CD4-positive, alpha-beta memory T cell (primary cell): Measurements from ENCODE around the gene DIP2C. TPM values are rescaled to one million over a fixed set of nuclear protein-coding genes. Genes with fewer than 3 reads are reported as not detected.
"Not testable (repeated sequence)": the region's sequence is repeated elsewhere in the genome, so short reads cannot be mapped to it uniquely, and the experiment has no call there.

Source experiments
- CTCF ChIA-PET: fragments of 350-600 bp; sonication (Branson Sonifier 250); formaldehyde crosslinking; loops from one replicate; lab custom pipeline; 2021; ENCODE audit warnings: inconsistent platforms; ENCODE audit not compliant: partially characterized antibody; lab: Charles Lee
- POLR2A ChIA-PET: fragments of 350-600 bp; sonication (Branson Sonifier 250); formaldehyde crosslinking; loops from one replicate; lab custom pipeline; 2021; ENCODE audit not compliant: partially characterized antibody; lab: Charles Lee
- DNase-seq, 5 donors: peaks; one replicate each; pipeline versions ENCODE4 v3.0.0 to v3.0.0-alpha.2; 2020 to 2022; ENCODE audit warnings: mixed read lengths in 1 of 5
- H3K27ac ChIP-seq: one replicate; pipeline ENCODE4 v1.7.0; 2013; ENCODE audit warnings: low read depth, low read length
- H3K27me3 ChIP-seq: 2 replicates; pipeline ENCODE4 v1.7.0; 2013; ENCODE audit warnings: mild to moderate bottlenecking, low read length, moderate library complexity; ENCODE audit not compliant: insufficient read depth
- H3K36me3 ChIP-seq: 2 replicates; pipeline ENCODE4 v1.7.0; 2013; ENCODE audit warnings: mild to moderate bottlenecking, low read length, moderate library complexity; ENCODE audit not compliant: insufficient read depth
- H3K4me1 ChIP-seq: 2 replicates; pipeline ENCODE4 v1.7.0; 2013; ENCODE audit warnings: mild to moderate bottlenecking, low read length, moderate library complexity; ENCODE audit not compliant: insufficient read depth
- H3K4me3 ChIP-seq, 2 donors: one replicate each; pipeline ENCODE4 v1.7.0; 2013; ENCODE audit warnings: low read length in 2 of 2, mild to moderate bottlenecking in 1 of 2
- H3K9me3 ChIP-seq, 2 donors: one replicate each; pipeline ENCODE4 v1.7.0; 2013; ENCODE audit warnings: low read length in 2 of 2, control low read depth in 1 of 2; ENCODE audit not compliant: control insufficient read depth in 1 of 2
- H3K27ac Mint-ChIP-seq, 7 donors: one replicate each; pipeline ENCODE4 v1.8.0; 2020 to 2021; ENCODE audit warnings: mixed read lengths in 7 of 7, mild to moderate bottlenecking in 6 of 7, inconsistent platforms in 3 of 7, moderate library complexity in 3 of 7
- H3K27me3 Mint-ChIP-seq, 2 donors: one replicate each; pipeline ENCODE4 v1.8.0; 2020 to 2021; ENCODE audit warnings: mixed read lengths in 2 of 2
- H3K36me3 Mint-ChIP-seq, 2 donors: one replicate each; pipeline ENCODE4 v1.8.0; 2020 to 2021; ENCODE audit warnings: mixed read lengths in 2 of 2, inconsistent platforms in 1 of 2, mild to moderate bottlenecking in 1 of 2
- H3K4me1 Mint-ChIP-seq, 4 donors: one replicate each; pipeline ENCODE4 v1.8.0; 2020 to 2021; ENCODE audit warnings: mixed read lengths in 4 of 4, mild to moderate bottlenecking in 1 of 4
- H3K4me3 Mint-ChIP-seq, 8 donors: one replicate each; pipeline ENCODE4 v1.8.0; 2020 to 2021; ENCODE audit warnings: mixed read lengths in 8 of 8, mild to moderate bottlenecking in 7 of 8, moderate library complexity in 6 of 8, inconsistent platforms in 3 of 8
- H3K9me3 Mint-ChIP-seq, 8 donors: one replicate each; pipeline ENCODE4 v1.8.0; 2020 to 2021; ENCODE audit warnings: mixed read lengths in 8 of 8, mild to moderate bottlenecking in 5 of 8, inconsistent platforms in 3 of 8, moderate library complexity in 1 of 8
- intact Hi-C: fragments of 100-400 bp; cut with micrococcal nuclease; formaldehyde crosslinking; loops from one replicate; pipeline ENCODE4 v1.15.1; 2023
- polyA plus RNA-seq, 2 donors: library from polyadenylated mRNA; unstranded; fragments of 300-500 nt; fragmentation: Illumina TruSeq; gene quantifications; one replicate each; pipeline ENCODE4 v1.2.3, GENCODE V29; 2021
- total RNA-seq, 2 experiments: library from RNA; stranded (reverse); gene quantifications; one replicate each; pipeline ENCODE4 v1.2.3, GENCODE V29; 2021

The DIP2C gene
- total and polyA plus RNA-seq, 4 experiments from 2014 or later = 1.1 to 6.0 (median 3.9) TPM

- intact Hi-C loops = no loop called here
- H3K9me3 Mint-ChIP-seq = no peaks in the 10 kb centered on the region
- POLR2A ChIA-PET = no interaction called here
- Histone ChIP-seq H3K36me3 (no peaks in the 10 kb centered on the region), H3K27me3 (no peaks in the 10 kb centered on the region), H3K9me3 (no peaks in the 10 kb centered on the region), H3K4me1 (no peaks in the 10 kb centered on the region), H3K4me3 (no peak overlapping the region), H3K27ac (no peak overlapping the region)
- H3K36me3 Mint-ChIP-seq = no peaks in the 10 kb centered on the region
- H3K27ac Mint-ChIP-seq = no peak overlapping the region
- peaks cover 0 to 3% of the 10 kb centered on the region in 2 donors for H3K27me3 Mint-ChIP-seq
- no peak for DNase-seq
- peaks cover 0 to 4% (median 1%) of the 10 kb centered on the region in 4 donors for H3K4me1 Mint-ChIP-seq
- no peak overlapping the region for H3K4me3 Mint-ChIP-seq
- CTCF ChIA-PET = no interaction called here
These were observed 76.8 kb downstream of the DIP2C start for GRCh38 chr10:612696-613095.

DNA sequence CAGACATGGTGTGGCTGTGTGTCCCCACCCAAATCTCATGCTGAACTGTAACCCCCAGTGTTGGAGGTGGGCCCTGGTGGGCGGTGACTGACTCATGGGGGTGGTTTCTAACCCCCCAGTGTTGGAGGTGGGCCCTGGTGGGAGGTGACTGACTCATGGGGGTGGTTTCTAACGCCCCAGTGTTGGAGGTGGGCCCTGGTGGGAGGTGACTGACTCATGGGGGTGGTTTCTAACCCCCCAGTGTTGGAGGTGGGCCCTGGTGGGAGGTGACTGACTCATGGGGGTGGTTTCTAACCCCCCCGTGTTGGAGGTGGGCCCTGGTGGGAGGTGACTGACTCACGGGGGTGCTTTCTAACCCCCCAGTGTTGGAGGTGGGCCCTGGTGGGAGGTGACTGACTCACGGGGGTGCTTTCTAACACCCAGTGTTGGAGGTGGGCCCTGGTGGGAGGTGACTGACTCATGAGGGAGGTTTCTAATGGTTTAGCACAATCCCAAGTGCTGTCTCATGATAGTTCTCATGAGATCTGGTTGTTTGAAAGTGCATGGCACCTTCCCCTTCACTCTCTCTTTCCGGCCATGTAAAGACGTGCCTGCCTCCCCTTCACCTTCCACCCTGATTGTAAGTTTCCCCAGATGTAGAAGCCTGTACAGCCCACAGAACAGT lies 78.7 kb downstream of the DIP2C start:
- CTCF ChIA-PET, H3K27me3 ChIP-seq, H3K36me3 Mint-ChIP-seq, H3K27me3 Mint-ChIP-seq, H3K4me3 ChIP-seq, POLR2A ChIA-PET, DNase-seq, H3K9me3 ChIP-seq, H3K4me1 ChIP-seq, H3K4me1 Mint-ChIP-seq, H3K36me3 ChIP-seq, H3K4me3 Mint-ChIP-seq, H3K27ac ChIP-seq, intact Hi-C loops, H3K9me3 Mint-ChIP-seq, H3K27ac Mint-ChIP-seq: not testable (repeated sequence)

DNA sequence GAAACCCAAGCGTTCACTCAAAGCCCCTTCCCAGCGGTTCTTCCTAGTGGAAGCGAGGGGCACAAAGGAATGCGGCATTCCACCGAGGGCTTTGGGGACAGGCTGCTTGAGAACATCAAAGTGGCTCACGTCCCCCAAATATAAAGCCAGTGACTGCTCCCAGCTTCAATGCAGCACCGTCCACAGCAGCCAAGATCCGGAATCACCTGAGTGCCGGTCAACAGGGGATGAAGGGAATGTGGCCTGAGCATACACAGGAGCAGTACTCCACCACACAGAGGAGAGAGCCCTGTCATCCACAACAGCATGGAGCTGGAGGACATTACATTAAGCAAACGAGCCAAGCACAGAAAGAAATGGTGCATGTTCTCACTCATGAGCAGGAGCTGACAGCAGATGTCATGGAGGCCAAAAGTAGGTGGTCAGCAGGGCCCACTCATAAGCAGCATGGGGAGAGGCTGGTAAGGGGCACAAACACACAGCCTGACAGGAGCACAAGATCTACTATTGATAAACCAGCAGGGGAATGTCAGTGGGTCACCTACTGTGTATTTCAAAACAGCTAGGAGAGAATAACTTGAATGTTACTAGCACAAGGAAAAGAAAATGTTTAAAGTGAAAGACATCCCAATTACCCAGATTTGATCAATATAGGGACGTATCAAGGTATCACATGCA lies 79.5 kb downstream of the DIP2C start:
- no peaks in the 10 kb centered on the region for H3K36me3 ChIP-seq
- peak overlapping the region in 1 of 7 donors; percentile 56 for H3K27ac Mint-ChIP-seq
- no peaks in the 10 kb centered on the region for H3K27me3 ChIP-seq
- no peak for DNase-seq
- no peak overlapping the region for H3K4me3 Mint-ChIP-seq
- no peak overlapping the region for H3K4me3 ChIP-seq
- ChIA-PET POLR2A (no interaction called here), CTCF (no interaction called here)
- H3K36me3 Mint-ChIP-seq = no peaks in the 10 kb centered on the region
- no peaks in the 10 kb centered on the region for H3K9me3 Mint-ChIP-seq
- intact Hi-C loops = no loop called here
- H3K27me3 Mint-ChIP-seq = no peaks in the 10 kb centered on the region
- H3K4me1 ChIP-seq = no peaks in the 10 kb centered on the region
- H3K4me1 Mint-ChIP-seq = peaks cover 0 to 5% (median 1%) of the 10 kb centered on the region in 4 donors
- no peak overlapping the region for H3K27ac ChIP-seq
- H3K9me3 ChIP-seq = no peaks in the 10 kb centered on the region

DNA sequence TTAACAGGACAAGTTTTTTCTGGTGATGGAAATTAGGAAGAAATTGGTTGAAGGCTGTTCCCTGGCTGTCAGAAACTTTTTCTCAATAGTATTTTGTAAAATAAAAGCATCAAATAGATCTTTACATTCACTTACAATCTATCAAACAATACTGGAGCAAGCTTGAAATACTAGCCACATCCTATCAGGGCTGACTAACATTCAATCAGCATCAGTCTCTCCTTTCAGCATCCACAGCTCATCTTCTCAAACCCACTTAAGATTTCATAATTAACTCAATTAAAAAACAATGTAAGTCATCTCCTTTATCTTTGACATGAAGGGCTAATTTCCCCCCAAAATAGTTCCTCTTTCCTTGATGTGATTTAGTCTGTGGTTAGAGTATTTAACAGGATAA lies 80.2 kb downstream of the DIP2C start:
- no peak for DNase-seq
- Histone ChIP-seq H3K4me1 (no peaks in the 10 kb centered on the region), H3K9me3 (no peaks in the 10 kb centered on the region), H3K4me3 (no peak overlapping the region), H3K27me3 (no peaks in the 10 kb centered on the region), H3K27ac (no peak overlapping the region), H3K36me3 (no peaks in the 10 kb centered on the region)
- Mint-ChIP-seq H3K4me3 (no peak overlapping the region), H3K27me3 (no peaks in the 10 kb centered on the region), H3K27ac (peak overlapping the region in 2 of 7 donors; percentile 15 to 20), H3K4me1 (peaks cover 0 to 5% (median 1%) of the 10 kb centered on the region in 4 donors), H3K36me3 (no peaks in the 10 kb centered on the region), H3K9me3 (no peaks in the 10 kb centered on the region)
- CTCF ChIA-PET = no interaction called here
- POLR2A ChIA-PET = no interaction called here
- intact Hi-C loops = no loop called here

GRCh38 chr10:608331-609261 lies 80.9 kb downstream of the DIP2C start:
- ChIA-PET POLR2A (no interaction called here), CTCF (no interaction called here)
- Mint-ChIP-seq H3K4me1 (peaks cover 0 to 5% (median 1%) of the 10 kb centered on the region in 4 donors), H3K9me3 (no peaks in the 10 kb centered on the region), H3K36me3 (no peaks in the 10 kb centered on the region), H3K27me3 (peaks cover 0 to 2% of the 10 kb centered on the region in 2 donors), H3K4me3 (no peak overlapping the region), H3K27ac (peak overlapping the region in 1 of 7 donors; percentile 15)
- no peaks in the 10 kb centered on the region for H3K27me3 ChIP-seq
- H3K4me3 ChIP-seq = no peak overlapping the region
- H3K4me1 ChIP-seq = no peaks in the 10 kb centered on the region
- no peak for DNase-seq
- intact Hi-C loops = no loop called here
- no peaks in the 10 kb centered on the region for H3K9me3 ChIP-seq
- no peaks in the 10 kb centered on the region for H3K36me3 ChIP-seq
- no peak overlapping the region for H3K27ac ChIP-seq

DNA sequence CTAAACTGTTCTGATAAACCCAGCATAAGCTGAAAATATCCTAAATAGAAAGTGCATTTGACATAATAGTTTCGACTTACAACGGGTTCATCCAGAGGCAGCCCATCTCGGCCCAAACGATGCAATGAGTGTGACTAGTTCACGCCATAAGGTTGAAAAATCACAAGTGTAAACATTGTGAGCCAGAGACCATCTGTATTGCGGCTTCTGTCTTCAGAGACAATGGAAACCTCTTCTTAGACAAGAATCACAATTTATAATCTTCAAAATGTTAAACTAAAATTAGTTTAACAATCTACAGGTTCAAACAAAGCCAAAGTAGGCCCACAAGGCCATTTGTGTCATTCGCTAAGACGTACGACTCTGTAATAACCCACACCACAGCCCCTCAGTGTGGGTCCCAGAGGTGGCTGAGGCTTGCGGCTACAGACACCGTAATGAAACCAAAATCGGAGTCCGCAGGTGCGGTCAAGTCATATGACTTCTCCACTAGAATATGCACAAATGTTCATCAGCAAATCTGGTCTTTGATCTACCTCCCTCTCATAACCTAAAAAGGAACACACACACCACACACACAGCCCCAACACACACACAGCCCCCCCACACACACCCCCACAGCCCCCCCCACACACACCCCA lies 81.8 kb downstream of the DIP2C start:
- H3K9me3 Mint-ChIP-seq = no peaks in the 10 kb centered on the region
- POLR2A ChIA-PET = no interaction called here

More for the DNA sequence above, 81.8 kb downstream of the DIP2C start:
- Histone ChIP-seq H3K27me3 (no peaks in the 10 kb centered on the region), H3K27ac (no peak overlapping the region), H3K36me3 (no peaks in the 10 kb centered on the region), H3K9me3 (no peaks in the 10 kb centered on the region), H3K4me1 (no peaks in the 10 kb centered on the region), H3K4me3 (no peak overlapping the region)
- no peaks in the 10 kb centered on the region for H3K36me3 Mint-ChIP-seq
- DNase-seq = no peak
- H3K27ac Mint-ChIP-seq = no peak overlapping the region
- H3K4me1 Mint-ChIP-seq = peaks cover 0 to 5% (median 1%) of the 10 kb centered on the region in 4 donors
- H3K27me3 Mint-ChIP-seq = peaks cover 0 to 2% of the 10 kb centered on the region in 2 donors
- intact Hi-C loops = no loop called here
- CTCF ChIA-PET = no interaction called here
- no peak overlapping the region for H3K4me3 Mint-ChIP-seq
